Fibroblast of skin of left quadriceps (primary cell): ENCODE data around the gene MOBP.

ENCODE experiments used
- DNase-seq, 2 experiments: peaks; one replicate each; pipeline ENCODE4 v3.0.0-alpha.2; 2013; ENCODE audit warnings: low read depth in 2 of 2

MOBP gene

DNA sequence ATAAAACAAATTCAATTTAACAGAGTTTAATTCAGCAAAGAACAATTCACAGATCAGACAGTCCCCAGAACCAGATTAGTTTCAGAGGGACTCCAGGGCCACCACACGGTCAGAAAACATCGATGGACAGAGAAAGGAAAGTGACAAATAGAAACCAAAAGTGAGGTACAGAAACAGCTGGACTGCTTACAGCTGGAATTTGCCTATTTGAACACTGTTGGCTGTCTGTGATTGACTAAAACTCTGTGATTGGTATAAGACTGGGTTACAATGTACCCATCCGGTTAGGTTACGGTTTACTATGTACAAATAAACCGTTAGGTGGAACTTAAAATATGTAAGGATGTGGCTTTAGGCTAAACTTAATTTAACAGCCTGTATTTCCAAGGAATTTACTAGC lies 30.3 kb downstream of the MOBP start:
- DNase-seq = no peak

DNA sequence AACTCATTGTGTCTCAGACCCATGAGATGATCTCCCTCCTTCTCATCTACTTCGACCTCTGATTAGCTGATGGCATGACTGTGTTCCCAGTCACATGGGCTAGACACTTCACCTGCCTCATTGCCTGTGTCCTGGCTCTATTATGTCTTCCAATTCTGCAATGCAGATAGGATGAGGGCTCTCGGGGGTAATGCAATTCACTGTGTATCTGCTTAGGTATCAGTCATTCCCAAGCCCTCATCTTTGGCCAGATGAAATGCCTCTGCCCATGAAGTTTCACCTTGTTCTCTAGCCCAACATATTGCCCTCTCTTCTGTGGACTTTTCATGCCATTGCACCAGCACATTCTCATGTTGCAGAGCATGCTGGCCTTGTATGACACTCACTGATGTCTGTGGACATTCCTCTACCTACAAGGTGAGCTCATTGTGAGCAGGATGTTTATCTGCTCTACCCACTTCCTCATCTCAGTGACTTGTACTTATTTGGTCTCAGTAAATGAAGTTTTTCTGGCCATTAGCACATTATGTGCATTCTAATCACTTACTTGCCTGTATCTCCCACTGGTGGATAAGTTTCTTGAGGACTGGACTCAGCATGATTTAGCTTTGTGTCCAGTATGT lies 32.3 kb downstream of the MOBP start:
- DNase-seq = no peak

DNA sequence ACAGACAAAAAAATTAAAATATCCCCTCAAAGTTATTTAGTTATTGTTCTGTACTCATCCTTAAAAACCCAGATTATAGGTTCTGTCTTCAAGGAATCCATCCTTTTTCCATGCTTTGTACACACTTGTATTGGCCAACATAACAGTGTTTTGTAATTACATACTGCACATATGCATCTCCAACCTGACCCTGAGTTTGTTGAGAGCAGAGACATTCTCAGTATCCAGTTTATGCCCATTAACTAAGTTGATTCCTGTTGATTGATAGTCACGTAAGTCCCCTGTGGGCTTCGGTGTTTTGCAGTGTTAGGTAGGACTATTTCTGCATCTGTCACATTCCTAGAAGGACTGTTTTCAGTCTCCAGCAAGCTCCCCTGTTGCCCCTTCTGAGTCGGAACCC lies 33.6 kb downstream of the MOBP start:
- DNase-seq = no peak

DNA sequence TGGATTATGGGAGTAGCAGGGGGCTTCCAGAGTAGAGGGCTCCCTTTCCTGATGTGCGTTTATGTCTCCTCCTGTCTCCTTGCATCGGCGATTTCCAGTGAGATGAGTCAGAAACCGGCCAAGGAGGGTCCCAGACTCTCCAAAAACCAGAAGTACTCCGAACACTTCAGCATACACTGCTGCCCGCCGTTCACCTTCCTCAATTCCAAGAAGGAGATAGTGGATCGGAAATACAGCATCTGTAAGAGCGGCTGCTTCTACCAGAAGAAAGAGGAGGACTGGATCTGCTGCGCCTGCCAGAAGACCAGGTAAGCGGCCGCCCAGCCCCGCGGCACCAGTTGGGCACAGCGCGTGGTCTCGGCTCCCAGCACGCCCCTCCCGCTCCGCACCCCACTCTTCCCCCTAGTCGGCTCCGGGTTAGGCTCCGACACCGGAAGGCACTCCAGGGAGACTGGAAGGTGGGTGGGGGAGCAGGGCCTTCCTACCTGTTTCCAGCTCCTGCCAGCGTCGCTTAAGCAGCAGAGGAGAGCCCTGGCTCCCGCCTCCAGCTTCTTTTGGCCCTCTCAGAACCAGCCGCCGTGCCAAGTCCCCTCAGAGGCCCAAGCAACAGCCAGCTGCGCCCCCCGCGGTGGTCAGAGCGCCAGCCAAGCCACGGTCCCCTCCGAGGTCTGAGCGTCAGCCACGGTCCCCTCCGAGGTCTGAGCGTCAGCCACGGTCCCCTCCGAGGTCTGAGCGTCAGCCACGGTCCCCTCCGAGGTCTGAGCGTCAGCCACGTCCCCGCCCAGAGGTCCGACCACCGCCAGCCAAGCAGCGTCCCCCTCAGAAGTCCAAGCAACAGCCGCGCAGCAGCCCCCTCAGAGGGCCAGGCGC lies 34.7 kb downstream of the MOBP start:
- DNase-seq = no peak

DNA sequence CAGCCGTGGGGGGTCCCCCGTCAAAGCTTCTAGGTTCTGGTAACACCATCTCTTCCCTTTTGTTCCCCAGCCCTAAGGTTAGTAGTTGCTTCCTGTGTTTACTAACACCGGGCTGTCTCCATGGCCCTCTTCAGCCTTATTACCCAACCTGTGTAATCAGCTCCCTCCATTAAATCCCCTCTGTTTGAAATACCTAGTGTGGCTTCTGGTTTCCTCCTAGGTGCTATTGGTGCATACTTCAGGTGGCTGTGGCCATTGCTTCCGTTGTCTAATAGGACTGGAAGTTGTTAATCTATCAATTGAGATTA lies 35.3 kb downstream of the MOBP start:
- DNase-seq = no peak

DNA sequence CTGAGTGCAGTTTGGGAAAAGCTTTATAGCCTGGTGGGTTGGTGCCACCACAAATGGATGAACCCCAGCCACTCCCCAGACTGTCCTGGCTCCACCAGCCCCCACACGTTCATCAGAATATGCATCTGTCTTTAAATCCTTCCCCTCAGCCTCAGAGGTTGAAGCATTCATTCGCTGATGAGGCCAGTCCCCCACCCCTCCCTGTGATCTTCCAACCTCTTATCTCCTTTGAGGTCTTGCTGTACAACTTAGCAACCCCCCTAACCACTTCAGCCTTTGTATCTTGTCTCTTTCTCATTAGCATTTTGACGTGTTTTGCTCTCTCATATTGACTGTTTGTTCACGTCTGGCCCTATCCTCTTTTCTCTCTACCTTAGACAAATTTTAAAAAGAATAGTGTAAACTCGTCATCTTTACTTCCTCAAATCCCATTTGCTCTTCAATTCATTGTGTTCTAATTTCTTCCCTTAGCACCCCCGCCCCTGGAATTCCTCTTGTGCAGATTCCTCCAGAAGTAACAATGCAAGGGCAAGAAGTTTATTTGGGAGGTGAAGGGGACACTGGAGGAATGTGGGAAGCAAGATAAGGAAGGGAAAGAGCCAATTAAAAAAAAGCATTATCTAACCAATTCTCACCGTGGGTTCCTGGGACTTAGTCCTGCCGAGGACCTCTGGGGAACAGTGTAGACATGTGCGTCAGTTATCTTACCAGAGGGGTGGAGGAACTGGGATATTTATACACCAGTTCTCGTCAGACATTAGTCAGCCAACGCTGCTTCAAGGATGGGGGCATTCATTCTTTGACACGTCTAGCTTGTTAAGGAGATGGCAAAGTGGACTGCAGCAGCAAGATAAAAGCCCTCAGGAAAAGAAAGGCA lies 38.6 kb downstream of the MOBP start:
- DNase-seq = no peak

DNA sequence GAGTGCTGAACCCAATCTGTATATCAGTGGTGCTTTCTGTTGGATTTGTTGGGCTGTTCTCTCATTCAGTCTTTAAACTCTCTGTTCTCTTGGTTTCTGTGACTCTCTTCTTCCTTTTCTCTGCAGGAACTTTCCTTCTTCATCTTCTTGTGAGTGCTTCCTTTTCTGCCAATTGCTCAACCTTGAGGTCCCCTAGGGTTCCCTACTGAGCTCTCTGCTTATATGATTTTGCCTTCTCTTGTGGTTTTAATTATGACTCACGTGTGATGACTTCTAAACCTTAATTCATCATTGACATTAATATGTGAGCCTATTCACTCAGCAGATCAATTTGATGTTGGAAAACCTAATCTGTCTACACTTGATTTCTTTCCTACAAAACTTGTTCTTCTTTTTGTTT lies 39.4 kb downstream of the MOBP start:
- DNase-seq = no peak

DNA sequence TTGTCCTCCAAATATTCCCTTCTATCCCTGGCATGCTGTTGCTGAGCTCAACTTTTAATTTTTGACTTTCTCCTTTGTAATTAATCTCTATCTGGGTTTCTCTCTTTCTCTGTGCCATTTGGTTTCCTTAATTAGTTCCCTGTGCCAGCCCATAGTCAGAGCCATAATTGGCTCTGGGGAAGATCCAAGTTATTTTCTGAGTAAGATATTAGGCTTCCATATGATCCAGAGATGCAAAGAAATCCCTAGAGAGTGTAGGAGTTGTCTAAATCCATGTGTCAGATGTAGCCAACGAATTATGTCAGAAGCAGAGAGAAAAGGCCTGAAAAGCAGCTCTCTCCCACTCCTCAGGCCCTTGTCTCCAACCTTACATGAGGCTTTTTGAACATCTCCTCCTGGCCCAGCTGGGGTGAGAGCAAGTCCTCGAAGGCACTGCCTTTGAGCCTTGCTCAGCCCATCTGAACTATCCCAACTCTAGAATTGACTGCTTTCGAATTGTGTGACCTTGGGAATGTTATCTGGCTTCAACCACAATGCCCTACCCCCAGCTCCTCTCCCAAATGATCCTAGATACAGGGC lies 46.4 kb downstream of the MOBP start:
- DNase-seq = no peak

DNA sequence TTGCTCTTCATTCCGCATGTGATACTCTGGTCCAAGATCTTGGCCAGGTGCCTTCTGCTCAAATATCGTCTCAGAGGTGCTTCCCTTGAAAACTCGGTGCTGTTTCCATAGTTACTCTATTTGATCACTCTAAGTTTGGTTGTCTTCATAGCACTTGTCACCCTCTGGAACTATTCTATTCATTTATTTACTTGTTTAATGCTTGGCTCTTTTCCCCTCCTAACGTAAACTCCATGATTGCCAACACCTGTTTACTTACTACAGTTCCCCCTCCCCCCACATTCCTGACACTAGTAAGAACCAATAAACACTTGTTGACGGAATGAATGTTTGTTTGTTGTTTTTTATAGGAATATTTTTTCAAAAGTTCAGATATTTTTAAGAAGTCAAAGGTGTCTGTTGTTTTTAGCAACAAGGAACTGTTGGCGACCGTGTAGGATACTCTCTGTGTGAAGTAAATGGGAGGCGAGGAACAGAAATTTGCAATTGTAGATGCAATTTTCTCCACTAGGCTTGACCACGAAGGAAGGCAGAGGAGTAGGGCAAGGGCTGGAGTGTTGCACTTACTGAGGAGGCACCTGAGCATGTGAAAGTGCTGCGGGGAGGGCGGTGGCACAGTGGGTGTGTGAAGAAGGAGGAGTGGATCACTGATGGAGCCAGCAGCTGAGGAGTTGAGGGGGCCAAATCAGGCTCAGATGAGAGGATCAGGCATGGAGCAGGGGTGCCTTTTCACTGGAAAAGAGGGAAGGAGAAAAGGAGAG lies 48.4 kb downstream of the MOBP start:
- no peak for DNase-seq

DNA sequence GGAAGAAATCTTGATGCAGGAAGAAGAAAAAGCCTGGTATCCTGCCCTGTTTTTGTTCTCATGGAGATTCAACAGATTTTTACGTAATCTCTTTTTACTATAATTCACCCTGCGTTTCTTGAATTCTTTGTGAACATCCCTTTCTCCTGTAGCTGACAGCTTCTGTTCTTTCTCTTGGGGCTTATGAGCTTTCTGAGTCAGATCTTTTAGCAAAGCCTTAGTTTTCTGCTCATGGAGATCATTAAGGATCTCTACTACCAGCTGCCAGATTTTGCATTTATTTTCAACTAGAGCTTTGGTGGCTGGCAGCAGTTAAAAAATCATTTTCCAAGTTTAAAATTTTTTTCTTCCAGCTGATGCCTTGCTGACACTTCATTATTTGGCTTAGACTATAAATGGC lies 51.6 kb downstream of the MOBP start:
- DNase-seq = no peak

DNA sequence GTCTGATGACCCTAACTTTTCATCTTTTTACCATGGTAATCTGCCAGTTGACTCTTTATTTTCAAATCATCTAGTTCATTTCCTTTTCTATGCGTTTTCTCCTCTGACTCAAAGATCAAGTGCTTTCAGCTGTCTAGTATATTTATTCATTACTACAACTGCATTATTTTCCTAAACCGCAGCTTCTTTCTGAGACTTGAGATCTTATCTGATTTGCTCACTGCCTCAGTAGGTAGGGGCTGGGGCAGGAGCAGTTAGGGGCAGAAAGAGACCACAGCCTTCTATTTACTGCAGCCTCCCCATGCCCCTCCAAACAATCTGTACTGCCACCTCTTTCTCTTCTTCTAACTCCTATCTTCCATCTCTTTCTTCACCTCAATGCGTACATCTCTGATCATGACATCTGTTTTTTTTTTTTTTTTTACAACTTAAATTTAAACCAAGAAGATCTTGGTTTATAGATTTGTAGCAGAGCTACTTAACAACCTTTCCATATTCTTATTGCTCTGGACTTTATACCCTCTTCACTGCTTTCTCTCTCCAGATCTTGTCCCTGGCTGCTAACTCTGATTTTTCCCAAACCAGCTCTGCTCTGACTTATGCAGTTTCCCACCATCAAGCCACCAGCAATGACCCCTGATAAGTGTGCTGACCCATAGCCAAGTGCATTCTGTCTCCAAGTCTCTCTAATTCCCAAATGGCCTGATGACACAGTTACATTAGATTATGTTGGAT lies 52.2 kb downstream of the MOBP start:
- DNase-seq = no peak

DNA sequence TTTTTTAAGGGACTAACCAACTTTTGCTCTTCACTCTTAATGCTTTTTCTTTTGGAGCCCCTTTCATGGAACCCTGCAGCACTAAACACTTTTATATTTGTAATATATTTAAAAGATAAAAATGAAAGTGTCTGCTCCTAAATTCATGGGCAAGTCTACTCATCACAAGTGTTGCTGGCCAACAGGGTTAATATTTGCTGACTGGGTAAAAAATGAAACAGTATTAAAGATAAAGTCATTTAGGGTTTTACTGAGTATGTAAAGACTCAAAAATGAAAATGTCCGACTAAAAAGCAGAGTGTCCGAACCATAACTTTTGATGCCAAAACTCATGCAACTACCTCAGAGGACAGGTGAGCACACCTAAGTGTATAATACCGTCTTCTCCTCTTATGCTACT lies 54.0 kb downstream of the MOBP start:
- DNase-seq = no peak

DNA sequence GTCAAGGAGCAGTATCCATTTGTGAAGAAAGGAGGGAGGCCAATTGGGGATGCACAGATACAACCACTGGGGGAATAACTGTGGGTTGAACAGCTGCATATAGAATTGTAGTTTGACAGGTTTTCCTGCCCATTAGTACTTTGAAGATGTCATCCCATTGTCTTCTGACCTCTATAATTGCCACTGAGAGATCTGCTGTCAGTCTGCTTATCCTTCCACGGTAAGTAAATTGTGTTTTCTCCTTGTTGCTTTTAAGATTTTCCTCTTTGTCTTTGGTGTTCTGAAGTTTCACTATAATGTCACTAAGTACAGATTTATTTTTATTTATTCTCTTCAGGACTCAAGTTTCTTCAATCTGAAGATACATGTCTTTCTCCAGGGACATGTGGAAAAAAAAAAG lies 56.6 kb downstream of the MOBP start:
- DNase-seq = no peak

DNA sequence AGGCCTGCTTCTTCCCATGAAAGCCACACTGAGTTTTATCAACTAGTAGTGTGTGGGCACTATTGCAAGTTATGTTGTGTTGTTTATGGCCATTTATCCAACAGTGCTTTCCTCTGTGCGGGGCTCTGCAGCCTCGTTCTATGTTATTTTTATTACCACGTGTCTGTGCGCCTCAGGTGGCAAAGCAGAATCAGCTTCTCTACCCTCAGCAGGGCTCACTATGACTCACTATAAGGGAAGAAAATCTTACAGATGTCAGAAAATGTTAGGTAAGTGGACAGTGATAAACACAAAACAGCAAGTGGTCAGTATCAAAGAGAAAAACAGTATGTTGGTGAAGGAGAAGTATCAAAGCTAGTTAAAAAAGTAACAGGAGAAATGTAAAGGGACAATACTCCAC lies 61.4 kb downstream of the MOBP start:
- DNase-seq = no peak

DNA sequence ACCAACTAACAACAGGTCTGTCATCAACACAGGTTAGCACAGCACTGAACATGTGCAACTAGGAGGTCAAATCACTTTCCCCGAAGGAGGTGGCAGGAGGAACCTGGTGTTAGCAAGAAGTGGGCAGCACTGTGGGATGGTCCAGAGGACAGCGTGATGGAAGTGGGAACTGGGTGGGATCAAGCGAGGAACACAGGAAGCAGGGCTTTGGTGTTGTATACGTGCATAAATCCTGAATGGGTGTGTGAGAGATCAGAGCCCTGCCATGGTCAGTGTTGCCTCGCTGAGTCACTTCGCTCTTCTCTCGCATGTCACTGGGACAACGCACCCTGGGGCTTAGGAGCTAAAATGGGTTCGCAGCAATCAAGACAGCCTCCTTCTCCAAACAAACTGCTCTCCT lies 62.1 kb downstream of the MOBP start:
- DNase-seq = no peak

DNA sequence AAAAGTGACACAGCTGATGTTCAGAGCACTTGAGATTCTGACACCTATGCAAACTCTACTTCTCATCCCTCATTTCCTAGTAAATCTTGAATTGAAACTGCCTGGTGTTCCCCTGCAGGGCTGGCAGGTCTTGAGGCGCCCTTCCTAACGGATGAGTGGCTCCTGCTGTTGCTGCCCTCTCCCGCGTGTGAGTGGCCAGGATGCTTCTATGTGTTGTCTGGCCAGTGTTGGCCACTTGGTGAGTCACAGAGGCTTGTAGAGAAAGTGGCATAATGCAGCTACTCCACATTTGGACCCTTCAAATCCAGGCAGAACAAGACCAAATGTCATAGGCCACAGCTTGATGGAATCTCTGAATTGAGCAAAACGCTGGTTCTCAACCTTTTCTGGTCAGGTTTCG lies 63.6 kb downstream of the MOBP start:
- no peak for DNase-seq

DNA sequence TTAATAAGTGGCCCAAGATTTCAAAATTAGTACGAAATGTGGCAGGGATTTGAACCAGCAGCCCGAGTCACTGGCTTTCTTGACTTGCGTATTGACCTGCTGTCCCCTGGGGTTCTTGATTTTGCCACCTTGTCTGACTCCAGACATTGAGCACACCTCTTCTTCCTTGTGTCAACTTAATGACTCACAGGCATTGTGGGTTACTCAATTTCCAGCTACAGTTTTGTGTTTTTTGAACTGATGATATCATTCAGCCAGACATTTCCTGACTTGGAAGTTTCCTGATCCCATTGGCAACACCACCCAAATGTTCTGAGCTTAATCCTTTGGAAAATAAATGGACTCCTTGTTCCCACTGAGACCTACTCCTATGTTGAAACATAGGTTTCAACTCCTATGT lies 64.2 kb downstream of the MOBP start:
- peak; percentile 2 to 3 for DNase-seq

DNA sequence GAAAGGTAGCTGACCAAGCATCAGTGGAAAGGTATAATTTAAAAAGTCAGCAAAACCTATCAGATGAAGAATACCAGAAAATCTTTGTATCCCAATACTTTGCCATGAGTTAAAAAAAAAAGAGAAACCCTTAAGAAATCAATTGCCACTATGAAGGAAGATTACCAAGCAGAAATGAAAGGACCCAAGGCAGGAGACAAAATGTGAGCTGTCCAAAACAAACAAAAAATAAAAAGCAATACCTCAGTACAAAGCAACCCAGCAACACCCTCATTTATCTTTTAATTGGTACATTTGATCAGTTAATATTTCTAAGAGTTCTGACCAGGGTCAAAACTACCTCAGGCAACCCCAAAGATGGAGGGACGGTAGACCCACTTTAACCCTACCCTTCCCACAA lies 65.3 kb downstream of the MOBP start:
- DNase-seq = no peak

DNA sequence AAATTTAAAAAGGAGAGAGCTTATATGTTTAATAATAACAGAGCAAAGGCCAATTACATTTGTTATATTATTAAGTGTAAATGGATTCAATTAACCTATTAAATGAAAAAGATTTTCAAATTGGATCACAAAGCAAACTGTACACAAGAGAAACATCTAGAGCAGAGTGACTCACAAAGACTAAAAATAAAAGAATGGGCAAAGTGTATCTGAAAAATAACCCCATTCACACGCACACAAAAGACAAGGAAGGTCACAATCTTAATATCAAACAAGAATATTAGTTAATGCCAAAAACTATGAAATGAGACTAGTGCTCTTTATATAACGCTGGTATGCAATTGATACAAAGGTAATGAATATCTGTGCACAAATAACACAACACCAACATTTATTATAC lies 65.7 kb downstream of the MOBP start:
- no peak for DNase-seq

DNA sequence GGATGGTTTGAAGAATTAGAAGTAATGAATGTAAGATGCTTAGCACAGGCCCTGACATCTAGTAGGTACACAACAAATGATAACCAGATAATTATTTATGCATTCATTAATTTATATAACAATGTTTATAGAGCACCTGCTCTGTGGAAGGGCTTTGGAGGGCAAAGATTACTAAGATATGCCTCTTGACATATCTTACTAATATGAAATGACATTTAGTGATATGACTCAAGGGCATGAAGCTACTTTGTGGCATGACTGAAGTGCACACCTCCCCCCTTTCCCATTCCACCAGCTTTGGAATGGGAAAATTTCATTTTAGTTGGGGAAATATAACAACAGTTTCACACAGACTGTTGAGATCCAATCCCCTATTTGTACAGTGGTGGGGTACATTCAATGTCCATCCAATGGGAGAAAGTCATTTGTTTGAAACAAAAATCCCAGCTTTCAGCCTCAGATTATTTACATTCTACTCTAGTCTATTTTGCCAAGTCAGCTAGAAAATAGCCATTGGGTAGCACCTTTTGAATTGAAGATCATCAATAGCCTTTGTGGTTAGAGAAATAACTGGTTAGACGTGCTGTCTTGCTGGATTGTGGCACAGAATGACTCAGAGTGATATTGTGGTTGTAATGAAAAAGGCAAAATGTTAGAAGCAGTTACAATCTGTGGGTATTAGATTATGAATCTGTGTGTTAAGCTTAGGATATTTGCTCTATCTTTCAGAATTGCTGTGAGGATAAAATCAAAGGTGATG lies 72.9 kb downstream of the MOBP start:
- no peak for DNase-seq
